Frontal cortex (tissue), 4 donors: Measurements from ENCODE around the gene LPXN. TPM values are rescaled to one million over a fixed set of nuclear protein-coding genes. Genes with fewer than 3 reads are reported as not detected.

ENCODE experiments used
- DNase-seq, 2 donors: peaks; one replicate each; pipeline ENCODE4 v3.0.0; 2012; ENCODE audit warnings: low spot score in 2 of 2
- FAIRE-seq: peaks from 2 replicates; lab custom pipeline; 2012; peaks lifted over from hg19 to GRCh38; lab: Jason Lieb, UNC
- total RNA-seq: library from RNA; depleted of rRNA; stranded (reverse); fragments of >200 nt; gene quantifications from one replicate; pipeline ENCODE4 v1.2.3, GENCODE V29; 2014
- donor health status: control.
- donor health status: control.
- donor health status: control.

Gene LPXN
- total RNA-seq, 1 donor from 2014 or later: 2.4 TPM

GRCh38 chr11:58485961-58486360 lies 89.7 kb downstream of the LPXN start:
- FAIRE-seq: no peak

More at GRCh38 chr11:58485961-58486360, 89.7 kb downstream of the LPXN start:
- DNase-seq: no peak

Other genes with a start within 250 kb of the LPXN start
- gene OR5B17, start 216.8 kb downstream of the LPXN start, total RNA-seq: not detected
- gene OR5B3, start 169.0 kb downstream of the LPXN start, total RNA-seq: not detected
- gene OR5B2, start 147.7 kb downstream of the LPXN start, total RNA-seq: not detected
- gene OR5B12, start 133.6 kb downstream of the LPXN start, total RNA-seq: not detected
- gene OR5B21, start 67.8 kb downstream of the LPXN start, total RNA-seq: not detected
- gene ZFP91, start 3.2 kb upstream of the LPXN start, total RNA-seq: 47.3 TPM
- gene CNTF, start 46.8 kb upstream of the LPXN start, total RNA-seq: 1.2 TPM
- not detected for gene GLYAT, start 156.1 kb upstream of the LPXN start, total RNA-seq